SK-N-MC (cell line): Measurements from ENCODE around the gene MAGED1.

ENCODE experiments used
- DNase-seq: peaks from one replicate; pipeline ENCODE4 v3.0.0-alpha.2; 2011; ENCODE audit warnings: low read depth, low spot score
- H3K27ac ChIP-seq: fragments of 200-600 bp; sonication (generic); 2 replicates; pipeline ENCODE4 v1.5.1; 2016; ENCODE audit warnings: mixed run types
- H3K36me3 ChIP-seq: fragments of 200-600 bp; sonication (generic); 2 replicates; pipeline ENCODE4 v1.6.1; 2017; ENCODE audit warnings: antibody characterized with exemption, low read length, mixed read lengths; ENCODE audit not compliant: insufficient read depth
- H3K4me3 ChIP-seq: fragments of 200-600 bp; sonication (generic); 2 replicates; pipeline ENCODE4 v1.5.1; 2016
- H3K9ac ChIP-seq: fragments of 200-600 bp; sonication (generic); 2 replicates; pipeline ENCODE4 v1.8.0; 2017; ENCODE audit warnings: mixed run types, mixed read lengths; ENCODE audit not compliant: insufficient read length
- H3K9me3 ChIP-seq: fragments of 200-600 bp; sonication (generic); 2 replicates; pipeline ENCODE4 v1.6.1; 2017; ENCODE audit warnings: low read depth, mild to moderate bottlenecking, antibody characterized with exemption, low read length, moderate library complexity, mixed read lengths
- EZH2 ChIP-seq: fragments of 200-600 bp; sonication (generic); IDR thresholded peaks from one replicate; pipeline ENCODE4 v1.6.1; 2017; ENCODE audit warnings: antibody characterized with exemption
- FOXP2 ChIP-seq: optimal IDR thresholded peaks from 2 replicates; pipeline ENCODE3; 2011; ENCODE audit warnings: mild to moderate bottlenecking, moderate library complexity; ENCODE audit not compliant: insufficient read depth; ENCODE audit errors: extremely low read length, control extremely low read depth
- POLR2AphosphoS5 ChIP-seq: IDR thresholded peaks from 2 replicates; pipeline ENCODE4 v1.6.1; 2012; ENCODE audit warnings: mild to moderate bottlenecking, low read depth, low read length, borderline replicate concordance

MAGED1 gene

GRCh38 chrX:51878056-51878455 lies 15.4 kb upstream of the MAGED1 start:
- no peak overlapping the region for H3K27ac ChIP-seq
- DNase-seq = no peak
- no peaks in the 10 kb centered on the region for H3K36me3 ChIP-seq
- TF ChIP-seq POLR2AphosphoS5 (no peak), FOXP2 (no peak), EZH2 (no peak)
- no peaks in the 10 kb centered on the region for H3K9me3 ChIP-seq
- no peak overlapping the region for H3K4me3 ChIP-seq
- H3K9ac ChIP-seq = no peak overlapping the region

- H3K36me3 ChIP-seq = peaks cover under 1% of the 10 kb centered on the region
- H3K27ac ChIP-seq = no peak overlapping the region
- H3K9ac ChIP-seq = no peak overlapping the region
- H3K9me3 ChIP-seq = no peaks in the 10 kb centered on the region
- no peak for DNase-seq
- H3K4me3 ChIP-seq = no peak overlapping the region
- TF ChIP-seq EZH2 (no peak), FOXP2 (no peak), POLR2AphosphoS5 (no peak)
These were observed 3.6 kb upstream of the MAGED1 start for GRCh38 chrX:51889851-51890250.

GRCh38 chrX:51891245-51891644 lies 2.2 kb upstream of the MAGED1 start:
- no peak overlapping the region for H3K4me3 ChIP-seq
- no peaks in the 10 kb centered on the region for H3K9me3 ChIP-seq
- peaks cover 15% of the 10 kb centered on the region for H3K36me3 ChIP-seq
- TF ChIP-seq EZH2 = no peak
- no peak for TF ChIP-seq FOXP2
- TF ChIP-seq POLR2AphosphoS5 = no peak
- no peak overlapping the region for H3K9ac ChIP-seq
- no peak for DNase-seq
- 0 out of 2 replicates have a peak overlapping the region, but pooled peaks have one; percentile 43 for H3K27ac ChIP-seq

GRCh38 chrX:51891821-51892551 lies 1.4 kb upstream of the MAGED1 start:
- H3K36me3 ChIP-seq = peaks cover 22% of the 10 kb centered on the region
- no peak overlapping the region for H3K9ac ChIP-seq
- DNase-seq = peak; percentile 10
- TF ChIP-seq FOXP2 = no peak
- no peak for TF ChIP-seq EZH2
- TF ChIP-seq POLR2AphosphoS5 = no peak
- no peaks in the 10 kb centered on the region for H3K9me3 ChIP-seq
- peak overlapping the region; percentile 76; the same call in 1 of the 2 replicates for H3K4me3 ChIP-seq
- peak overlapping the region; percentile 84 for H3K27ac ChIP-seq

GRCh38 chrX:51893931-51894696 lies 691 bp downstream of the MAGED1 start:
- TF ChIP-seq POLR2AphosphoS5 (peak; percentile 46; the same call in 1 of the 2 replicates), EZH2 (no peak), FOXP2 (no peak)
- peaks cover 40% of the 10 kb centered on the region for H3K36me3 ChIP-seq
- H3K9ac ChIP-seq = peak overlapping the region; percentile 87
- peak overlapping the region; percentile 55; the same call in 1 of the 2 replicates for H3K27ac ChIP-seq
- peak overlapping the region; percentile 77 for H3K4me3 ChIP-seq
- no peak for DNase-seq
- H3K9me3 ChIP-seq = no peaks in the 10 kb centered on the region

GRCh38 chrX:51894697-51895336 lies 1.4 kb downstream of the MAGED1 start:
- H3K4me3 ChIP-seq = peak overlapping the region; percentile 77
- H3K27ac ChIP-seq = no peak overlapping the region
- no peak for DNase-seq
- H3K36me3 ChIP-seq = peaks cover 46% of the 10 kb centered on the region
- no peak for TF ChIP-seq EZH2
- no peak for TF ChIP-seq POLR2AphosphoS5
- TF ChIP-seq FOXP2 = no peak
- peak overlapping the region; percentile 87 for H3K9ac ChIP-seq
- no peaks in the 10 kb centered on the region for H3K9me3 ChIP-seq

GRCh38 chrX:51896626-51897025 lies 3.2 kb downstream of the MAGED1 start:
- no peak for DNase-seq
- Histone ChIP-seq H3K9me3 (no peaks in the 10 kb centered on the region), H3K4me3 (peak overlapping the region; percentile 77; the same call in 1 of the 2 replicates), H3K27ac (no peak overlapping the region), H3K9ac (no peak overlapping the region), H3K36me3 (peaks cover 60% of the 10 kb centered on the region)
- TF ChIP-seq POLR2AphosphoS5 = no peak; the same call in 1 of the 2 replicates
- TF ChIP-seq EZH2 = no peak
- no peak for TF ChIP-seq FOXP2

GRCh38 chrX:51899741-51900140 lies 6.3 kb downstream of the MAGED1 start:
- H3K27ac ChIP-seq = no peak overlapping the region
- peaks cover 69% of the 10 kb centered on the region for H3K36me3 ChIP-seq
- TF ChIP-seq FOXP2 (no peak), EZH2 (no peak), POLR2AphosphoS5 (no peak)
- H3K9ac ChIP-seq = no peak overlapping the region
- no peak overlapping the region for H3K4me3 ChIP-seq
- no peaks in the 10 kb centered on the region for H3K9me3 ChIP-seq
- no peak for DNase-seq
